ENCODE data around the gene COPG1.

COPG1 gene

GRCh38 chr3:129313415-129313664 lies 63.9 kb downstream of the COPG1 start:
- Histone ChIP-seq H3K4me3 (ENCODE audit: low read depth, low read length, poor library complexity, severe bottlenecking) (no peak overlapping the region), H3K9me3 (ENCODE audit: low read length) (no peaks in the 10 kb centered on the region), H3K27me3 (ENCODE audit: insufficient read depth, low read length) (no peaks in the 10 kb centered on the region), H3K36me3 (ENCODE audit: insufficient read depth, low read length) (peaks cover 5% of the 10 kb centered on the region; the same call in 1 of the 2 replicates), H3K9ac (ENCODE audit: low read length) (no peak overlapping the region), H3K4me2 (ENCODE audit: low read length) (peak overlapping the region; percentile 64; the same call in 1 of the 2 replicates), H3K79me2 (ENCODE audit: insufficient read depth, low read length) (no peaks in the 10 kb centered on the region), H3F3A (ENCODE audit: insufficient read depth, low read length) (0 out of 2 replicates have a peak, but pooled peaks cover 7% of the 10 kb centered on the region), H3K27ac (ENCODE audit: low read depth, low read length, poor library complexity, severe bottlenecking) (peak overlapping the region; percentile 89), H4K20me1 (ENCODE audit: insufficient read depth, low read length) (no peaks in the 10 kb centered on the region), H2AFZ (ENCODE audit: low read length) (no peak overlapping the region), H3K9me2 (ENCODE audit: low read depth, low read length) (no peaks in the 10 kb centered on the region), H3K4me1 (ENCODE audit: insufficient read depth, low read length, severe bottlenecking) (peaks cover 26% of the 10 kb centered on the region)
- no peak for TF ChIP-seq EZH2 (IDR thresholded peaks at IDR 0.05; ENCODE audit: borderline replicate concordance, low read length)
- no peak for TF ChIP-seq CTCF (IDR thresholded peaks at IDR 0.05; ENCODE audit: low read length)

- Histone ChIP-seq H3F3A (ENCODE audit: insufficient read depth, low read length) (0 out of 2 replicates have a peak, but pooled peaks cover 7% of the 10 kb centered on the region), H3K4me2 (ENCODE audit: low read length) (peak overlapping the region; percentile 64), H3K9me2 (ENCODE audit: low read depth, low read length) (no peaks in the 10 kb centered on the region), H2AFZ (ENCODE audit: low read length) (no peak overlapping the region), H3K4me3 (ENCODE audit: low read depth, low read length, poor library complexity, severe bottlenecking) (peak overlapping the region; percentile 91), H3K9me3 (ENCODE audit: low read length) (no peaks in the 10 kb centered on the region), H4K20me1 (ENCODE audit: insufficient read depth, low read length) (no peaks in the 10 kb centered on the region), H3K36me3 (ENCODE audit: insufficient read depth, low read length) (peaks cover 5% of the 10 kb centered on the region; the same call in 1 of the 2 replicates), H3K27ac (ENCODE audit: low read depth, low read length, poor library complexity, severe bottlenecking) (peak overlapping the region; percentile 89), H3K4me1 (ENCODE audit: insufficient read depth, low read length, severe bottlenecking) (peaks cover 26% of the 10 kb centered on the region), H3K79me2 (ENCODE audit: insufficient read depth, low read length) (no peaks in the 10 kb centered on the region), H3K9ac (ENCODE audit: low read length) (peak overlapping the region; percentile 95), H3K27me3 (ENCODE audit: insufficient read depth, low read length) (no peaks in the 10 kb centered on the region)
- TF ChIP-seq EZH2 (IDR thresholded peaks at IDR 0.05; ENCODE audit: borderline replicate concordance, low read length) (no peak), CTCF (IDR thresholded peaks at IDR 0.05; ENCODE audit: low read length) (no peak)
These were observed 64.4 kb downstream of the COPG1 start for GRCh38 chr3:129313665-129314385.

- no peaks in the 10 kb centered on the region for H3K79me2 ChIP-seq (ENCODE audit: insufficient read depth, low read length)
- peaks cover 5% of the 10 kb centered on the region; the same call in 1 of the 2 replicates for H3K36me3 ChIP-seq (ENCODE audit: insufficient read depth, low read length)
- H3K4me1 ChIP-seq (ENCODE audit: insufficient read depth, low read length, severe bottlenecking): peaks cover 26% of the 10 kb centered on the region
- TF ChIP-seq CTCF (IDR thresholded peaks at IDR 0.05; ENCODE audit: low read length): peak; percentile 35; the same call in 1 of the 2 replicates
- no peak for TF ChIP-seq EZH2 (IDR thresholded peaks at IDR 0.05; ENCODE audit: borderline replicate concordance, low read length)
- peak overlapping the region; percentile 89 for H3K27ac ChIP-seq (ENCODE audit: low read depth, low read length, poor library complexity, severe bottlenecking)
- no peaks in the 10 kb centered on the region for H3K27me3 ChIP-seq (ENCODE audit: insufficient read depth, low read length)
- peak overlapping the region; percentile 95 for H3K9ac ChIP-seq (ENCODE audit: low read length)
- no peaks in the 10 kb centered on the region for H3K9me3 ChIP-seq (ENCODE audit: low read length)
- H4K20me1 ChIP-seq (ENCODE audit: insufficient read depth, low read length): no peaks in the 10 kb centered on the region
- H2AFZ ChIP-seq (ENCODE audit: low read length): no peak overlapping the region
- no peaks in the 10 kb centered on the region for H3K9me2 ChIP-seq (ENCODE audit: low read depth, low read length)
- H3K4me2 ChIP-seq (ENCODE audit: low read length): peak overlapping the region; percentile 64
- 0 out of 2 replicates have a peak, but pooled peaks cover 7% of the 10 kb centered on the region for H3F3A ChIP-seq (ENCODE audit: insufficient read depth, low read length)
- peak overlapping the region; percentile 91 for H3K4me3 ChIP-seq (ENCODE audit: low read depth, low read length, poor library complexity, severe bottlenecking)
These were observed 65.2 kb downstream of the COPG1 start for GRCh38 chr3:129314386-129315222.

Measured in OCI-LY1 (cell line).